SK-N-SH (cell line): Measurements from ENCODE around the gene TUBB3.

Experiments used
- ELF1 ChIP-seq: IDR thresholded peaks from 2 replicates; pipeline ENCODE4 v1.4.0; 2012
- SMC3 ChIP-seq: IDR thresholded peaks from 2 replicates; pipeline ENCODE4 v1.6.1; 2012; ENCODE audit warnings: low read depth, low read length, improper control_type of control experiment

DNA sequence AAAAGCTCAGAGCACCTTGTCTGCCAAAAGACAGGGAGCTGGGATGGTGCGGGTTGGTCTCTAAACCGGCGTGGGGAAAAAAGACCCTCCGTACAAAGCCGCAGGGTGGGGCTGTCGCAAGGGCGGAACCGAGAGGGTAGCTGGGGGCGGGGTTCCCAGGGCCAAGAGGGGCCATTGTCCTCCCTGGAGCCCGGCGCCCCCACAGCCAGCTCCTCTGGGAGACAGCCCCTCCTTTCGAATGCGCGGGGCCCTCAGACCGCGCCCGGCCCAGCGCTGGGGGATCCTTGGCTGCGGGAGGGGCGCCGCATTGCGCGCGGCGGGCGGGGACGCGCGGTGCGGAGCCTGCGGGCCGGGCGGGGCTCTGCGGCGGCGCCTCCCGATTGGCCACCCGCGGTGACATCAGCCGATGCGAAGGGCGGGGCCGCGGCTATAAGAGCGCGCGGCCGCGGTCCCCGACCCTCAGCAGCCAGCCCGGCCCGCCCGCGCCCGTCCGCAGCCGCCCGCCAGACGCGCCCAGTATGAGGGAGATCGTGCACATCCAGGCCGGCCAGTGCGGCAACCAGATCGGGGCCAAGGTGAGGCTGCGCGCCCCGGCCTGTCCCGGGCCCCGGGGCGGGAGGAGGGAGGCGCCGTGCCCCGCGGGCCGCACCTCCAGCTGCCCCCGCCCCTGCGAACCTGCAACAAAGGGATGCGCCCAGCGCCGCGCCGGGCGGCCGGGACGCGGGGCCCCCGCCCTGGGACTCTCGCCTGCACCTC lies at the start of gene TUBB3:
- no peak for TF ChIP-seq SMC3
- no peak for TF ChIP-seq ELF1
